Testis (tissue), 3 donors: ENCODE measurements around the gene PFN3. TPM values are rescaled to one million over a fixed set of nuclear protein-coding genes. Genes with fewer than 3 reads are reported as not detected.

Source experiments
- DNase-seq: peaks from one replicate; pipeline ENCODE4 v3.0.0-alpha.2; 2019
- H3K27ac ChIP-seq, 2 donors: fragments of 200-600 bp; sonication (generic); one replicate each; pipeline ENCODE4 v1.5.1; 2019
- H3K27me3 ChIP-seq: fragments of 200-600 bp; sonication (generic); one replicate; pipeline ENCODE4 v1.5.1; 2019
- H3K36me3 ChIP-seq: fragments of 200-600 bp; sonication (generic); one replicate; pipeline ENCODE4 v1.5.1; 2017; ENCODE audit warnings: low read depth; ENCODE audit errors: missing control alignments
- H3K4me1 ChIP-seq: fragments of 200-600 bp; sonication (generic); one replicate; pipeline ENCODE4 v1.5.1; 2019
- H3K4me3 ChIP-seq, 2 donors: fragments of 200-600 bp; sonication (generic); one replicate each; pipeline ENCODE4 v1.5.1; 2017 to 2019
- H3K9me3 ChIP-seq: fragments of 200-600 bp; sonication (generic); one replicate; pipeline ENCODE4 v1.5.1; 2017
- POLR2A ChIP-seq: fragments of 450-650 bp; IDR thresholded peaks from one replicate; pipeline ENCODE4 v1.6.1; 2017; ENCODE audit warnings: antibody characterized with exemption, mild to moderate bottlenecking, moderate library complexity
- WGBS, 2 donors: methylation state at CpG; one replicate each; pipeline ENCODE4 v1.1.5; 2018; 5-methylcytosine and 5-hydroxymethylcytosine counted together
- intact Hi-C: fragments of 100-400 bp; cut with DNase I; formaldehyde crosslinking; loops from one replicate; pipeline ENCODE4 v1.15.1; 2023; ENCODE audit warnings: low total_unique reads
- polyA plus RNA-seq: library from polyadenylated mRNA; stranded (reverse); fragments of 350-450 nt; fragmentation: Illumina TruSeq; extraction: RNeasy Lipid Tissue Mini Kit (QIAGEN cat#74804); gene quantifications from one replicate; pipeline ENCODE4 v1.2.3, GENCODE V29; 2014; ENCODE audit warnings: low read depth, low replicate concordance; ENCODE audit not compliant: insufficient read depth
- total RNA-seq, 2 donors: library from RNA; depleted of rRNA; stranded (reverse); fragments of >200 nt; gene quantifications; one replicate each; pipeline ENCODE4 v1.2.3, GENCODE V29; 2016
- TF ChIP-seq, protein P1 (sequence below), 3 experiments: fragments of 450-650 bp in 2 of 3; fragments of 200-600 bp in 1 of 3; sonication (generic) in 1 of 3; IDR thresholded peaks; one replicate each; pipeline ENCODE4 v1.5.1; 2016 to 2019; ENCODE audit warnings: antibody characterized with exemption in 3 of 3, mild to moderate bottlenecking in 2 of 3, moderate library complexity in 1 of 3

PFN3 gene
- total and polyA plus RNA-seq, 3 donors from 2014 or later = 7.4 to 45.7 (median 27.5) TPM

DNA sequence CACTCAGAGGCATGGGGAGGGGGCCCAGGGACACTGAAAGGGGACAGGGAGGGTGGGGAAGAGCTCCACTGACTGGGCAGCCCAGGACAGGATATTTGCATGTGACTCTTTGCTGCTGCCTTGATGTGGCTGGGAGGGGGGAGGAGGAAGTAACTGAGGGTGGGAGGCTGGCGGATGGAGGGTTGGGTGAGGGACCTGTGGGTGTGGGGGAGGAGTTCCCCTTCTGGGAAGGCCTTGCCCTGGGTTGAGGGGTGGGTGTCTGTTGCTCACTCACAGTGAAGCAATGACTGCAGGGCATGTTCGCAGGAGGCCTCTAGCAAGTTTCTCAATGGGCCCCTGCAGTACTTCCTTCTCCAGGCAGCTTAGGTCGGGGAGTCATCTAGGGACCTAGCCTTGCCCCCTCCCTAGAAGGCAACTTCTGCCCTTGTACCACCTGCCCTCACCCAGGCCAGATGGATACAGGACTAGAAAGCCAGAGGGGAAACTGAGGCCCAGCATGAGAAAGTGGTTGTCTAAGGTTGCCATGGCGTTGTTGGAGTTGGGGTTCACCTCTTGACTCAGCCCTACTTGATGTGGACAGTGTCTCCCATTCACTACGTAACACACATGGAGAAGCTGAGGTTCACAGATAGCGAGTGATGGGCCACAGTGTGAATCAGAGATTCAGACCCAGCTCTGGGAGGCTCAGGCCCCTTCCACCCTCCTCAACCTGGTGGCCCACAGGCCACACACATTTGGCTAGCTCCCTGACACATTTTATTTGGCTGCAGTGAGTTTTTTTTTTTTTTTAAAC is 29.0 kb upstream of the PFN3 start:
- no peaks in the 10 kb centered on the region for H3K27me3 ChIP-seq
- TF ChIP-seq, protein P1, sequence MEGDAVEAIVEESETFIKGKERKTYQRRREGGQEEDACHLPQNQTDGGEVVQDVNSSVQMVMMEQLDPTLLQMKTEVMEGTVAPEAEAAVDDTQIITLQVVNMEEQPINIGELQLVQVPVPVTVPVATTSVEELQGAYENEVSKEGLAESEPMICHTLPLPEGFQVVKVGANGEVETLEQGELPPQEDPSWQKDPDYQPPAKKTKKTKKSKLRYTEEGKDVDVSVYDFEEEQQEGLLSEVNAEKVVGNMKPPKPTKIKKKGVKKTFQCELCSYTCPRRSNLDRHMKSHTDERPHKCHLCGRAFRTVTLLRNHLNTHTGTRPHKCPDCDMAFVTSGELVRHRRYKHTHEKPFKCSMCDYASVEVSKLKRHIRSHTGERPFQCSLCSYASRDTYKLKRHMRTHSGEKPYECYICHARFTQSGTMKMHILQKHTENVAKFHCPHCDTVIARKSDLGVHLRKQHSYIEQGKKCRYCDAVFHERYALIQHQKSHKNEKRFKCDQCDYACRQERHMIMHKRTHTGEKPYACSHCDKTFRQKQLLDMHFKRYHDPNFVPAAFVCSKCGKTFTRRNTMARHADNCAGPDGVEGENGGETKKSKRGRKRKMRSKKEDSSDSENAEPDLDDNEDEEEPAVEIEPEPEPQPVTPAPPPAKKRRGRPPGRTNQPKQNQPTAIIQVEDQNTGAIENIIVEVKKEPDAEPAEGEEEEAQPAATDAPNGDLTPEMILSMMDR (IDR thresholded peaks at IDR 0.05) = no peak
- TF ChIP-seq POLR2A = no peak
- WGBS, 2 donors = 80 to 91% methylated on average over 6 of the region's 6 CpGs
- H3K4me1 ChIP-seq = peaks cover 12% of the 10 kb centered on the region
- no peaks in the 10 kb centered on the region for H3K9me3 ChIP-seq
- H3K36me3 ChIP-seq = no peaks in the 10 kb centered on the region
- H3K4me3 ChIP-seq = no peak overlapping the region
- no peak for DNase-seq
- intact Hi-C loops = no loop called here
- no peak overlapping the region for H3K27ac ChIP-seq

GRCh38 chr5:177428574-177429217 is 28.2 kb upstream of the PFN3 start:
- 88 to 89% methylated on average over 10 of the region's 10 CpGs for WGBS, 2 donors

DNA sequence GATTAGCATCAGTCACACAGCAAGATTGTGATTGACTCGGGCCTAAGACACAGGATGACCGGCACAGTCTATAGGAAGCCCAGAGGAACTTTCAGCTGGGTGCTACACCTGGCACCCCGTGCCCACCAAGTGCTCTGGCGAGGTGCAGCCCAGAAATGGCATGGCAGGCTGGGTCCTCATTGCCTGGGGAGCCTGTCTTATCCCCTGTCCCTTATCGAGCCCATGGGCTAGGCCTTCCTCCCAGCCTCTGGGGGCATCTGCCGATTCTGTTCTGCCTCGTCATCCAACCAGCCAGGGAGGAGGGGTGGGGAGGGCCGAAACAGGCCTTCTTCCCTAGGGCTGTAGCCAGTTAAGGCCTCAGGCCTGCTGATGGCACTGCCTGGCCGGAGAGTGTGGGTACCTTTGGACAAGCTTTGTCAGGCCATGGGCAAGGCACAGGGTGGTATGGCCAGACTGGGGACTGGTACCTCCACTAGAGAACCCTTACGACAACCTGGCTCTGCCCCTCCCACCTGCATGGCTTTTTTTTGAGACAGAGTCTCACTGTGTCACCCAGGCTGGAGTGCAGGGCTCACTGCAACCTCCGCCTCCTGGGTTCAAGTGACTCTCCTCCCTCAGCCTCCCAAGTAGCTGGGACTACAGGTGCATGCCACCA is 27.6 kb upstream of the PFN3 start:
- intact Hi-C loops = no loop called here
- Histone ChIP-seq H3K27me3 (no peaks in the 10 kb centered on the region), H3K4me3 (no peak overlapping the region), H3K4me1 (peaks cover 12% of the 10 kb centered on the region), H3K36me3 (no peaks in the 10 kb centered on the region), H3K27ac (no peak overlapping the region), H3K9me3 (no peaks in the 10 kb centered on the region)
- TF ChIP-seq, protein P1 (IDR thresholded peaks at IDR 0.05) = no peak
- TF ChIP-seq POLR2A = no peak
- WGBS, 2 donors = 85 to 87% methylated on average over 9 to 11 of the region's 11 CpGs
- no peak for DNase-seq

More at GRCh38 chr5:177428574-177429217, 28.2 kb upstream of the PFN3 start:
- no peak overlapping the region for H3K27ac ChIP-seq
- H3K36me3 ChIP-seq = no peaks in the 10 kb centered on the region
- TF ChIP-seq, protein P1 (IDR thresholded peaks at IDR 0.05) = no peak
- no peak for TF ChIP-seq POLR2A
- no peaks in the 10 kb centered on the region for H3K9me3 ChIP-seq
- H3K4me3 ChIP-seq = no peak overlapping the region
- no peak for DNase-seq
- intact Hi-C loops = no loop called here
- H3K4me1 ChIP-seq = peaks cover 12% of the 10 kb centered on the region
- no peaks in the 10 kb centered on the region for H3K27me3 ChIP-seq

- no peaks in the 10 kb centered on the region for H3K36me3 ChIP-seq
- WGBS, 2 donors = 7 to 12% methylated on average over 4 to 11 of the region's 11 CpGs
- H3K4me1 ChIP-seq = peaks cover 12% of the 10 kb centered on the region
- H3K4me3 ChIP-seq = peak overlapping the region; percentile 75 to 77
- H3K27ac ChIP-seq = peak overlapping the region; percentile 68 to 83
- DNase-seq = no peak
- H3K27me3 ChIP-seq = no peaks in the 10 kb centered on the region
- H3K9me3 ChIP-seq = no peaks in the 10 kb centered on the region
- intact Hi-C loops = no loop called here
- TF ChIP-seq, protein P1 (IDR thresholded peaks at IDR 0.05) = no peak
- no peak for TF ChIP-seq POLR2A
Observed at GRCh38 chr5:177427211-177427822, 26.9 kb upstream of the PFN3 start.
